ENCODE data around the gene TTC7B. TPM values are rescaled to one million over a fixed set of nuclear protein-coding genes. Genes with fewer than 3 reads are reported as not detected.

The TTC7B gene
- total RNA-seq, 4 donors from 2014 or later: 0.18 to 53.6 (median 11.2) TPM

DNA sequence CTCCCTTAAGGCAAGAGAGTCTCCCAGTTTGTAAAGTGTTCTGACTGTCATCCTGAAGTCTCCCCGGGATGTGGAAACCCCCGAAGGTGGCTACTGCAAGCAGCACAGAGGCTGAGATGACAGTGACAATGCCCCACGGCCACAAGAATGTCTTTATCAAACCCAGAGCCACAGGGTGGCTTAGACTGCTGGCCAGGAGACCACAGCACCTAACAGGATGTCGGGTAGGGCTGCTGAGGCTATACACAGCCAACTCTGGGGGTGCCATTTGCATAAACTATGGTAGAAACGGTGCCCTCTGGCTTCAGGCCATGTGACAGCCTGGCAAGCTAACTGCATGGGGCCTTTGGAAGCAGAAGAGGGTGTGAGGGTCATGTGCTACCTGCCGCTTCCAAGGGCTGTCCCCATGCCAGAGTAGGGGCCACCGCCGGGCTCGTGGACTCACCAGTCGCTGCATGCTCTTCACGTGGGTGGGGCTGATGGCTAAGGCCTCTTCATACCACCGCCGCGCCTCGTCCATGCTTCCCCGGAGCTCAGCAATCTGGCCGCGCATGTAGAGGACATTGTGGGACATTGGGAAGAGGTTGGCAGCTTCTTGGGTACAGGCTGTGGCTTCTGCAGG is 238.5 kb downstream of the TTC7B start:
- no peak for DNase-seq
- no peaks in the 10 kb centered on the region for H3K36me3 ChIP-seq
- H3K4me1 ChIP-seq: no peaks in the 10 kb centered on the region
- no peak overlapping the region for H3K4me3 ChIP-seq
- no peaks in the 10 kb centered on the region for H3K27me3 ChIP-seq
- TF ChIP-seq POLR2A (IDR thresholded peaks at IDR 0.05): no peak
- TF ChIP-seq, protein P1, sequence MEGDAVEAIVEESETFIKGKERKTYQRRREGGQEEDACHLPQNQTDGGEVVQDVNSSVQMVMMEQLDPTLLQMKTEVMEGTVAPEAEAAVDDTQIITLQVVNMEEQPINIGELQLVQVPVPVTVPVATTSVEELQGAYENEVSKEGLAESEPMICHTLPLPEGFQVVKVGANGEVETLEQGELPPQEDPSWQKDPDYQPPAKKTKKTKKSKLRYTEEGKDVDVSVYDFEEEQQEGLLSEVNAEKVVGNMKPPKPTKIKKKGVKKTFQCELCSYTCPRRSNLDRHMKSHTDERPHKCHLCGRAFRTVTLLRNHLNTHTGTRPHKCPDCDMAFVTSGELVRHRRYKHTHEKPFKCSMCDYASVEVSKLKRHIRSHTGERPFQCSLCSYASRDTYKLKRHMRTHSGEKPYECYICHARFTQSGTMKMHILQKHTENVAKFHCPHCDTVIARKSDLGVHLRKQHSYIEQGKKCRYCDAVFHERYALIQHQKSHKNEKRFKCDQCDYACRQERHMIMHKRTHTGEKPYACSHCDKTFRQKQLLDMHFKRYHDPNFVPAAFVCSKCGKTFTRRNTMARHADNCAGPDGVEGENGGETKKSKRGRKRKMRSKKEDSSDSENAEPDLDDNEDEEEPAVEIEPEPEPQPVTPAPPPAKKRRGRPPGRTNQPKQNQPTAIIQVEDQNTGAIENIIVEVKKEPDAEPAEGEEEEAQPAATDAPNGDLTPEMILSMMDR (IDR thresholded peaks at IDR 0.05): no peak
- no peaks in the 10 kb centered on the region for H3K9me3 ChIP-seq
- no peak overlapping the region for H3K27ac ChIP-seq

GRCh38 chr14:90576981-90577660 is 239.1 kb downstream of the TTC7B start:
- H3K4me1 ChIP-seq: no peaks in the 10 kb centered on the region
- TF ChIP-seq POLR2A (IDR thresholded peaks at IDR 0.05): no peak
- TF ChIP-seq, protein P1 (IDR thresholded peaks at IDR 0.05): no peak

GRCh38 chr14:90576581-90576980 is 239.6 kb downstream of the TTC7B start:
- H3K36me3 ChIP-seq: no peaks in the 10 kb centered on the region
- H3K9me3 ChIP-seq: no peaks in the 10 kb centered on the region
- H3K4me1 ChIP-seq: no peaks in the 10 kb centered on the region
- no peaks in the 10 kb centered on the region for H3K27me3 ChIP-seq
- no peak for DNase-seq
- TF ChIP-seq POLR2A (IDR thresholded peaks at IDR 0.05): no peak
- TF ChIP-seq, protein P1 (IDR thresholded peaks at IDR 0.05): no peak
- no peak overlapping the region for H3K4me3 ChIP-seq
- H3K27ac ChIP-seq: no peak overlapping the region

More at GRCh38 chr14:90576981-90577660, 239.1 kb downstream of the TTC7B start:
- H3K27ac ChIP-seq: no peak overlapping the region
- H3K9me3 ChIP-seq: no peaks in the 10 kb centered on the region
- DNase-seq: peak in 1 of 3 donors; percentile 29
- H3K36me3 ChIP-seq: no peaks in the 10 kb centered on the region
- H3K27me3 ChIP-seq: no peaks in the 10 kb centered on the region
- no peak overlapping the region for H3K4me3 ChIP-seq

DNA sequence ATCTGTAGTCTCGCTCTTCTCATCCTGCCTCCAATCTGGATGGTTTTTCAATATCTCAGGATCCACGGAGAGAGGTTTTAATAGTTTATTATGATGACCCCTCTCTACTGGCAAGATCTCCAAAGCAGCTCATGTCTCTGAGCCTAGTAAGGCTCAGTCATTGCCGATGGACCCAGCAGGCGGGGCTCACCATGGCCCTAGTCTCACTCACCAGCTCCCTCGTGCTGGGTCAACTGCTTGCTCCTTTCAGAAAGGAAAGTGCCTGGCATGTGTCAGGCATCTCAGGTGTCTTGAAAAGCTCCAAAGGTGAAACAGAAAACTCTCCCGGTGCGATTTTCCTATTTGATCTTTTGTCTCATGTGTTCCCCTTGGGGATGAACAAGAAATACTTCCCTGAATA is 240.4 kb downstream of the TTC7B start:
- Histone ChIP-seq H3K27me3 (no peaks in the 10 kb centered on the region), H3K9me3 (no peaks in the 10 kb centered on the region), H3K27ac (no peak overlapping the region), H3K4me3 (no peak overlapping the region), H3K36me3 (no peaks in the 10 kb centered on the region), H3K4me1 (no peaks in the 10 kb centered on the region)
- TF ChIP-seq POLR2A (IDR thresholded peaks at IDR 0.05): no peak
- TF ChIP-seq, protein P1 (IDR thresholded peaks at IDR 0.05): no peak
- DNase-seq: no peak

DNA sequence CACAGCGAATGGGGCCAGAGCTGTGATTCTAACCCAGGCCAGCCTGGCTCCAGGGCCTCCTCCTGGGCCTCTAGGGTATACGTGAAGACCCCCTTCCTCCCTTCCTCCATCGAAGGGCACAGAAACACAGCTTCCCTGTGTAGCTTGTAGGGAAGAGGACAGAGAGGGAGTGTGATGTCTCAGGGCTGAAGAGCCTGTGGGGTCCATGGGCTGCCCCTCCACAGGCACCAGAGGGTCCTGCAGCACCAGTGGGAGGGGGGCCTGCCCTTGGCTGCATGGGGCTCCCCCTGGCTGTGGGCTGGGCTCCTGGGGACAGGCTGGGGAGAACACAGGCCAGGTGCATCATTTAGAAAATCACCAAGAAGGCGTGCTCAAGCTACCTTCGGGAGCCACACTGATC is 240.9 kb downstream of the TTC7B start:
- Histone ChIP-seq H3K4me3 (no peak overlapping the region), H3K36me3 (no peaks in the 10 kb centered on the region), H3K9me3 (no peaks in the 10 kb centered on the region), H3K27me3 (no peaks in the 10 kb centered on the region), H3K4me1 (no peaks in the 10 kb centered on the region), H3K27ac (no peak overlapping the region)
- no peak for DNase-seq
- no peak for TF ChIP-seq POLR2A (IDR thresholded peaks at IDR 0.05)
- TF ChIP-seq, protein P1 (IDR thresholded peaks at IDR 0.05): no peak

All from Peyer's patch (tissue), 4 donors.